Smooth muscle cell (in vitro differentiated cells): Measurements from ENCODE around the gene PCDHGA6. TPM values are rescaled to one million over a fixed set of nuclear protein-coding genes. Genes with fewer than 3 reads are reported as not detected.
"Not testable (repeated sequence)": the region's sequence is repeated elsewhere in the genome, so short reads cannot be mapped to it uniquely, and the experiment has no call there.

ENCODE experiments used
- DNase-seq: peaks from one replicate; lab custom pipeline; 2025; ENCODE audit not compliant: unreplicated experiment; lab: John Stamatoyannopoulos, UW
- H2AFZ ChIP-seq: fragments of 200-600 bp; sonication (generic); 2 replicates; pipeline ENCODE4 v1.6.0; 2016; ENCODE audit warnings: antibody characterized with exemption, low read depth, mild to moderate bottlenecking
- H3F3A ChIP-seq: fragments of 200-600 bp; sonication (generic); 2 replicates; pipeline ENCODE4 v1.6.0; 2017; ENCODE audit warnings: antibody characterized with exemption, low read depth
- H3K27ac ChIP-seq: fragments of 200-600 bp; sonication (generic); 2 replicates; pipeline ENCODE4 v1.5.1; 2016; ENCODE audit warnings: low read depth, mild to moderate bottlenecking
- H3K27me3 ChIP-seq: fragments of 200-600 bp; sonication (generic); 2 replicates; pipeline ENCODE4 v1.6.1; 2016; ENCODE audit warnings: low read depth, mild to moderate bottlenecking
- H3K36me3 ChIP-seq: fragments of 200-600 bp; sonication (generic); 2 replicates; pipeline ENCODE4 v1.5.1; 2016; ENCODE audit warnings: low read depth
- H3K4me1 ChIP-seq: fragments of 200-600 bp; sonication (generic); 2 replicates; pipeline ENCODE4 v1.5.1; 2016; ENCODE audit warnings: low read depth
- H3K4me2 ChIP-seq: fragments of 200-600 bp; sonication (generic); 2 replicates; pipeline ENCODE4 v1.6.0; 2016; ENCODE audit warnings: mild to moderate bottlenecking
- H3K4me3 ChIP-seq: fragments of 200-600 bp; sonication (generic); 2 replicates; pipeline ENCODE4 v1.5.1; 2016; ENCODE audit warnings: mild to moderate bottlenecking
- H3K79me2 ChIP-seq: fragments of 200-600 bp; sonication (generic); 2 replicates; pipeline ENCODE4 v1.6.0; 2016; ENCODE audit warnings: low read depth, mild to moderate bottlenecking
- H3K9ac ChIP-seq: fragments of 200-600 bp; sonication (generic); 2 replicates; pipeline ENCODE4 v1.6.0; 2016; ENCODE audit warnings: low read depth
- H3K9me3 ChIP-seq: fragments of 200-600 bp; sonication (generic); replicated peaks from 2 replicates; pipeline ENCODE4 v1.5.1; 2016; ENCODE audit warnings: low read depth
- H4K20me1 ChIP-seq: fragments of 200-600 bp; sonication (generic); 2 replicates; pipeline ENCODE4 v1.6.0; 2016; ENCODE audit warnings: low read depth
- CTCF ChIP-seq: fragments of 200-600 bp; sonication (generic); IDR thresholded peaks from 2 replicates; pipeline ENCODE4 v1.5.1; 2017; ENCODE audit warnings: borderline replicate concordance, mild to moderate bottlenecking, antibody characterized with exemption; ENCODE audit not compliant: insufficient read depth, poor library complexity, severe bottlenecking
- WGBS: methylation state at CpG from one replicate; pipeline ENCODE4 v1.1.7; 2016; ENCODE audit warnings: low lambda C conversion rate; 5-methylcytosine and 5-hydroxymethylcytosine counted together
- polyA plus RNA-seq: library from polyadenylated mRNA; unstranded; fragments of >200 nt; fragmentation: Nextera tagmentation; extraction: Ambion mirVana; gene quantifications from 2 replicates; pipeline ENCODE4 v1.2.1, GENCODE V29; 2016
- total RNA-seq: library from RNA; depleted of rRNA; stranded (reverse); fragments of >200 nt; gene quantifications from 2 replicates; pipeline ENCODE4 v1.2.3, GENCODE V29; 2014

The PCDHGA6 gene
- total and polyA plus RNA-seq, 2 experiments from 2014 or later: 0.27 TPM; not detected in 1

DNA sequence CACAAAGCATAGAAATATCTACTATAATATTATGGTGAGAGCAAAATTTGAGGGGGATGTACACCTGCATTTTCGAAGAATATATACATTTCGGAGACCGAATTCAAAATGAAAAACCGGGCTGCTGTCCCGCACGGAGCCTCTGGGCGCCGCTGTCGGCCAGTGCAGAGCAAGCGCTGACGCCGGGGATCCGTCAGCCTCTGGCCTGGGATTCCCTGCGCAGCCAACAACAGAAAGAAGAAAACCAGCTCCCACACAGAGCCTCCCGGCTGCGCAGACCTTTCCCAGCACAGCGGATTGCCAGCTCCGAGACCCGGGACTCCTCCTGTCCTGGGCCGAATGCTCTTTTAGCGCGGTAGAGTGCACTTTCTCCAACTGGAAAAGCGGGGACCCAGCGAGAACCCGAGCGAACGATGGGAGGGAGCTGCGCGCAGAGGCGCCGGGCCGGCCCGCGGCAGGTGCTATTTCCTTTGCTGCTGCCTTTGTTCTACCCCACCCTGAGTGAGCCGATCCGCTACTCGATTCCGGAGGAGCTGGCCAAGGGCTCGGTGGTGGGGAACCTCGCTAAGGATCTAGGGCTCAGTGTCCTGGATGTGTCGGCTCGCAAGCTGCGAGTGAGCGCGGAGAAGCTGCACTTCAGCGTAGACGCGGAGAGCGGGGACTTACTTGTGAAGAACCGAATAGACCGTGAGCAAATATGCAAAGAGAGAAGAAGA lies 34.3 kb downstream of the PCDHGA6 start, which contains the start of gene PCDHGB6:
Gene PCDHGB6, plus strand, starts transcription at position 232 of the 716 bp plus-strand sequence. Its CDS starts 182 bp downstream, at position 414.
- TF ChIP-seq CTCF: peak; percentile 73
- Histone ChIP-seq H3K9ac (peak within 1 kb of the TSS; percentile 28), H3K4me2 (peak within 1 kb of the TSS; percentile 81), H2AFZ (peak within 1 kb of the TSS; percentile 78), H3K4me3 (peak within 1 kb of the TSS; percentile 64)
- DNase-seq, H4K20me1 ChIP-seq, H3K9me3 ChIP-seq, H3F3A ChIP-seq, H3K36me3 ChIP-seq, H3K27ac ChIP-seq, H3K79me2 ChIP-seq, H3K27me3 ChIP-seq, H3K4me1 ChIP-seq: not testable (repeated sequence)
- WGBS: 9% methylated on average over 51 of the region's 51 CpGs

- Histone ChIP-seq H3K27me3 (no peaks in the 10 kb centered on the region), H2AFZ (no peak overlapping the region), H3K9me3 (no peaks in the 10 kb centered on the region), H3K36me3 (no peaks in the 10 kb centered on the region), H3K79me2 (peaks cover 16% of the 10 kb centered on the region), H3F3A (no peaks in the 10 kb centered on the region), H3K27ac (no peak overlapping the region), H3K4me3 (no peak overlapping the region), H3K9ac (no peak overlapping the region), H4K20me1 (no peaks in the 10 kb centered on the region), H3K4me1 (no peaks in the 10 kb centered on the region), H3K4me2 (no peak overlapping the region)
- no peak for TF ChIP-seq CTCF
- DNase-seq: no peak
- 97% methylated on average over 64 of the region's 64 CpGs for WGBS
Measured at GRCh38 chr5:141409598-141410306, 36.1 kb downstream of the PCDHGA6 start.

- no peak overlapping the region for H2AFZ ChIP-seq
- H3K9ac ChIP-seq: no peak overlapping the region
- H4K20me1 ChIP-seq: no peaks in the 10 kb centered on the region
- H3K4me3 ChIP-seq: peak overlapping the region; percentile 66
- WGBS: 84% methylated on average over 3 of the region's 3 CpGs
- peak overlapping the region; percentile 86 for H3K4me2 ChIP-seq
- no peak for DNase-seq
- H3F3A ChIP-seq: no peaks in the 10 kb centered on the region
- peaks cover 6% of the 10 kb centered on the region for H3K36me3 ChIP-seq
- no peaks in the 10 kb centered on the region for H3K27me3 ChIP-seq
- H3K27ac ChIP-seq: no peak overlapping the region
- H3K9me3 ChIP-seq: no peaks in the 10 kb centered on the region
- no peak for TF ChIP-seq CTCF
- no peaks in the 10 kb centered on the region for H3K4me1 ChIP-seq
- peaks cover 29% of the 10 kb centered on the region for H3K79me2 ChIP-seq
Measured at GRCh38 chr5:141411575-141411974, 37.9 kb downstream of the PCDHGA6 start.
